H1 (cell line): Measurements from ENCODE around the gene HS3ST5. TPM values are rescaled to one million over a fixed set of nuclear protein-coding genes. Genes with fewer than 3 reads are reported as not detected.

Experiments used
- BCL11A ChIP-seq, 2 experiments: IDR thresholded peaks; one replicate each; pipeline ENCODE4 v1.6.1; 2011; ENCODE audit warnings: low read depth in 2 of 2, low read length in 2 of 2, mild to moderate bottlenecking in 2 of 2
- CBX8 ChIP-seq: fragments of 300-800, 300-1000 bp; sonication (generic); IDR thresholded peaks from 2 replicates; pipeline ENCODE4 v1.7.1; 2016; ENCODE audit warnings: low read depth, low read length, borderline replicate concordance
- FOSL1 ChIP-seq: IDR thresholded peaks from 2 replicates; pipeline ENCODE4 v1.6.1; 2011; ENCODE audit warnings: mild to moderate bottlenecking, low read depth, low read length, moderate library complexity; ENCODE audit not compliant: insufficient read depth
- GTF2F1 ChIP-seq: IDR thresholded peaks from 2 replicates; pipeline ENCODE4 v1.6.1; 2012; ENCODE audit warnings: low read depth, low read length, improper control_type of control experiment, borderline replicate concordance
- PHF8 ChIP-seq: fragments of 200-600 bp; sonication (generic); conservative IDR thresholded peaks from 2 replicates; pipeline ENCODE4 v1.7.1; 2012; ENCODE audit warnings: low read depth, mild to moderate bottlenecking, inconsistent platforms, low read length, moderate library complexity
- SAP30 ChIP-seq: fragments of 300-600 bp; sonication (generic); IDR thresholded peaks from 2 replicates; pipeline ENCODE4 v1.7.1; 2012; ENCODE audit warnings: low read length, moderate library complexity, mild to moderate bottlenecking, inconsistent platforms; ENCODE audit not compliant: insufficient read depth, insufficient replicate concordance
- SIRT6 ChIP-seq: IDR thresholded peaks from one replicate; pipeline ENCODE4 v1.7.1; 2012; ENCODE audit warnings: low read length, inconsistent platforms
- polyA plus RNA-seq, 7 experiments: library from polyadenylated mRNA; depleted of rRNA in 3 of 7; stranded (reverse) in 5 of 7; unstranded in 2 of 7; fragments of >200 nt in 5 of 7; fragments of 200-250 nt in 2 of 7; gene quantifications; 1 replicate in 5 of 7; 2 replicates in 1 of 7; 4 replicates in 1 of 7; pipeline versions ENCODE4 v1.2.1 to v1.2.3, GENCODE V29; 2011 to 2013; ENCODE audit warnings: missing spikeins in 2 of 7, mixed read lengths in 2 of 7
- total RNA-seq: library from RNA; stranded (reverse); fragmentation: NEBNext Ultra II Directional; extraction: Animal tissue kit (Norgen Biotek cat#: 25700); gene quantifications from 2 replicates; pipeline ENCODE4 v1.2.1, GENCODE V29; 2021

The HS3ST5 gene
- total and polyA plus RNA-seq, 2 of the 8 experiments (the other 6 are each of a cell fraction or from before 2014, with no cell fraction given) = 1.2 to 9.9 TPM

DNA sequence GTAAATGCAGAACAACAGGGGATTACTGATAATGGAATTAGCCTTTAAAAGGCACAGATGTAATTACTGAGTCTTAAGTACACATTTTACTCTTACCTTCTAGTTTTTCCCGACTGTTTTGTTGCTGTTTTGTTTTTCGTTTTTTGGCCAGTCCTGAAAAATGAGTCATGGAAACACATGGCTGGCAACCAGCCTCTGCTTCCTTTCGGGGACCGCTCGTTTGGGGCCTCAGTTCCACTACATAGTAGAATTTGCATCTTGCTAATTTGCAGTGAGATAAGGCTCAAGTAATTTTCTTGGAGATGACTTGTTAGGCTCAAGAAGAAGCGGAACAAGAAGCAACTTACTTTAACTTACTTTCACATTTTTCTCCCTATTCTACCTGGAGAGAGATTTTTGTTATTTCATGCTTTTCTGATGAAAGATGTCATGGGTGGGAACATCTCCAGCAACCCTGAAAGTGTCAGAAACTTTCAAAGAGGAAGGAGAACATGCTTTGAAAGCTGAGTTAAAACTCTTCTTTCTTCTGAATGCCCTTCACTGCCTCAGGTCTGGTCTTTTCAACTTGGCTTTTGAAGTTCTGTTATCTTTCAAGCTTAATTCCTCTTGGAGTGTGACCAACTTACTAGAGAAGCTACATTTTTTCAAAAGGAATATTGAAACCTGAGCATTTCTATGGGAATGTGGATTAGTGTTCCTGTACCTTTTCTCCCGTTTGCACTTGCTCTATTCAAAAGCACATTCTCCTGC is 300.4 kb downstream of the HS3ST5 start (continued):
- no peak for TF ChIP-seq FOSL1
- TF ChIP-seq BCL11A (IDR thresholded peaks at IDR 0.05; ENCODE audit: low read depth in 2 of 2, low read length in 2 of 2) = no peak
- no peak for TF ChIP-seq SIRT6
- TF ChIP-seq CBX8 = no peak
- no peak for TF ChIP-seq PHF8
- TF ChIP-seq SAP30 = no peak
- no peak for TF ChIP-seq GTF2F1
